ENCODE measurements around the gene ORC3. TPM values are rescaled to one million over a fixed set of nuclear protein-coding genes. Genes with fewer than 3 reads are reported as not detected.

Gene ORC3
- total RNA-seq, 1 experiment from 2014 or later, result 52.9 TPM

- Histone ChIP-seq H3K9me3 (ENCODE audit: control insufficient read depth, low read depth, low read length) (no peaks in the 10 kb centered on the region), H2AFZ (ENCODE audit: low read length) (no peak overlapping the region), H2BK5ac (ENCODE audit: insufficient read length, low read length) (no peak overlapping the region), H3K4me2 (ENCODE audit: insufficient read depth, insufficient read length, low read length) (peak overlapping the region; percentile 72), H3K79me1 (ENCODE audit: insufficient read depth, low read depth, low read length, poor library complexity, severe bottlenecking) (no peaks in the 10 kb centered on the region), H3T11ph (ENCODE audit: low read length) (no peak overlapping the region), H3K14ac (ENCODE audit: insufficient read depth, low read length) (no peak overlapping the region), H2BK120ac (ENCODE audit: low read depth, low read length, poor library complexity, severe bottlenecking) (no peak overlapping the region), H3K27ac (ENCODE audit: insufficient read length, low read depth, low read length) (no peak overlapping the region), H2AK5ac (ENCODE audit: insufficient read length, low read length) (no peak overlapping the region), H3K18ac (ENCODE audit: insufficient read length, low read depth, low read length) (no peak overlapping the region), H3K23me2 (ENCODE audit: insufficient read length, low read depth, low read length, poor library complexity, severe bottlenecking) (peaks cover 3% of the 10 kb centered on the region), H4K5ac (ENCODE audit: insufficient read length, low read depth, low read length) (no peak overlapping the region), H3K9ac (ENCODE audit: extremely low read depth, insufficient read length, low read length) (no peak overlapping the region), H3K56ac (ENCODE audit: insufficient read length, low read depth, low read length) (no peak overlapping the region), H3K4me1 (ENCODE audit: insufficient read depth, low read length) (peaks cover 3% of the 10 kb centered on the region; the same call in 1 of the 2 replicates), H4K8ac (replicated peaks; ENCODE audit: insufficient read length, low read depth, low read length) (no peak overlapping the region), H2BK20ac (ENCODE audit: low read depth, low read length, poor library complexity, severe bottlenecking) (no peak overlapping the region), H3K4ac (ENCODE audit: low read depth, low read length) (no peak overlapping the region), H3K23ac (ENCODE audit: insufficient read length, low read depth, low read length) (no peak overlapping the region), H4K20me1 (ENCODE audit: control insufficient read depth, insufficient read depth, insufficient read length) (no peaks in the 10 kb centered on the region), H4K91ac (ENCODE audit: insufficient read length, low read depth, low read length) (no peak overlapping the region), H2BK15ac (ENCODE audit: low read depth, low read length) (no peak overlapping the region), H3K27me3 (ENCODE audit: insufficient read depth, low read length) (no peaks in the 10 kb centered on the region), H2BK12ac (ENCODE audit: insufficient read length, low read depth, low read length) (no peak overlapping the region), H3K79me2 (ENCODE audit: insufficient read depth, low read length) (peaks cover 61% of the 10 kb centered on the region)
- Mint-ChIP-seq H3K9me3 (no peaks in the 10 kb centered on the region; a peak in 2 of 5 replicates), H3K27ac (peak overlapping the region; percentile 32 to 91 (median 88); a peak in 4 of 7 replicates), H3K4me3 (peak overlapping the region; percentile 87 to 99), H3K36me3 (ENCODE audit: insufficient read depth in 1 of 3, low read depth in 3 of 3) (peaks cover 14 to 17% (median 16%) of the 10 kb centered on the region in 3 experiments), H3K4me1 (peaks cover 41 to 45% of the 10 kb centered on the region in 2 experiments), H3K27me3 (ENCODE audit: low read depth) (no peaks in the 10 kb centered on the region)
- DNase-seq, result no peak
- WGBS (ENCODE audit: extremely low coverage, insufficient read length, low lambda C conversion rate), result no CpG with 5 or more reads among the region's 2 CpGs
- TF ChIP-seq CTCF (conservative IDR thresholded peaks at IDR 0.05), result no peak
Measured at GRCh38 chr6:87698547-87699006, 108.6 kb downstream of the ORC3 start.
